Caco-2 (cell line): ENCODE results near the gene KYNU. TPM values are rescaled to one million over a fixed set of nuclear protein-coding genes. Genes with fewer than 3 reads are reported as not detected.

Experiments
- BruUV-seq: library from RNA; stranded (reverse); fragments of 400-500 nt; replicated peaks from 2 replicates; lab custom pipeline; 2021; lab: Mats Ljungman, UMichigan
- CTCF ChIA-PET: fragments of 300-600 bp; sonication (Branson Sonifier 250); formaldehyde crosslinking; loops from one replicate; lab custom pipeline; 2022; ENCODE audit warnings: antibody characterized with exemption; lab: Charles Lee
- POLR2A ChIA-PET: fragments of 300-600 bp; sonication (Branson Sonifier 250); formaldehyde crosslinking; loops from one replicate; lab custom pipeline; 2022; ENCODE audit warnings: antibody characterized with exemption; lab: Charles Lee
- DNase-seq, 2 experiments: peaks; one replicate each; pipeline versions ENCODE4 v3.0.0 to v3.0.0-alpha.2; 2020 to 2022
- H3K27me3 ChIP-seq: replicated peaks from 2 replicates; pipeline ENCODE4 v1.6.0; 2011; ENCODE audit warnings: low read length; ENCODE audit not compliant: control insufficient read depth, insufficient read depth
- H3K36me3 ChIP-seq: 2 replicates; pipeline ENCODE4 v1.5.1; 2011; ENCODE audit warnings: low read length; ENCODE audit not compliant: control insufficient read depth, insufficient read depth
- H3K4me1 ChIP-seq: fragments of 250-450 bp; sonication (Bioruptor Pico); 2 replicates; pipeline ENCODE4 v1.5.1; 2020; ENCODE audit warnings: mild to moderate bottlenecking
- H3K4me3 ChIP-seq: 2 replicates; pipeline ENCODE4 v1.5.1; 2011; ENCODE audit warnings: low read depth, mild to moderate bottlenecking, control low read depth, low read length
- H3K9me3 ChIP-seq: fragments of 250-450 bp; sonication (Bioruptor Pico); 2 replicates; pipeline ENCODE4 v1.5.1; 2020; ENCODE audit warnings: mild to moderate bottlenecking, moderate library complexity
- H3K27ac Mint-ChIP-seq: one replicate; pipeline ENCODE4 v1.8.0; 2022; ENCODE audit warnings: mixed read lengths; ENCODE audit not compliant: unreplicated experiment
- H3K27me3 Mint-ChIP-seq: one replicate; pipeline ENCODE4 v1.8.0; 2022; ENCODE audit warnings: mixed read lengths; ENCODE audit not compliant: insufficient read depth, unreplicated experiment
- H3K36me3 Mint-ChIP-seq: one replicate; pipeline ENCODE4 v1.8.0; 2022; ENCODE audit warnings: mild to moderate bottlenecking, mixed read lengths; ENCODE audit not compliant: insufficient read depth, unreplicated experiment
- H3K4me1 Mint-ChIP-seq: one replicate; pipeline ENCODE4 v1.8.0; 2022; ENCODE audit warnings: low read depth, mixed read lengths; ENCODE audit not compliant: unreplicated experiment
- H3K4me3 Mint-ChIP-seq: one replicate; pipeline ENCODE4 v1.8.0; 2022; ENCODE audit warnings: mild to moderate bottlenecking, moderate library complexity, mixed read lengths; ENCODE audit not compliant: unreplicated experiment
- H3K9me3 Mint-ChIP-seq: one replicate; pipeline ENCODE4 v1.8.0; 2022; ENCODE audit warnings: mixed read lengths; ENCODE audit not compliant: unreplicated experiment
- CTCF ChIP-seq, 2 experiments: fragments of 200-600 bp in 1 of 2; IDR thresholded peaks; 1 replicate in 1 of 2; 2 replicates in 1 of 2; pipeline versions ENCODE4 v1.5.1 to v1.8.0; 2011 to 2022; ENCODE audit warnings: antibody characterized with exemption in 1 of 2, control low read depth in 1 of 2, inconsistent platforms in 1 of 2, low read depth in 1 of 2, low read length in 1 of 2, mild to moderate bottlenecking in 1 of 2, moderate library complexity in 1 of 2; ENCODE audit not compliant: insufficient read depth in 1 of 2, severe bottlenecking in 1 of 2, unreplicated experiment in 1 of 2
- intact Hi-C: fragments of 100-400 bp; cut with micrococcal nuclease; formaldehyde crosslinking; loops from one replicate; pipeline ENCODE4 v1.10.0; 2022; ENCODE audit not compliant: unreplicated experiment
- total RNA-seq: library from RNA; stranded (reverse); gene quantifications from 2 replicates; pipeline ENCODE4 v1.2.3, GENCODE V29; 2022

Gene KYNU
- total RNA-seq, 1 experiment from 2014 or later, result 4.3 TPM

DNA sequence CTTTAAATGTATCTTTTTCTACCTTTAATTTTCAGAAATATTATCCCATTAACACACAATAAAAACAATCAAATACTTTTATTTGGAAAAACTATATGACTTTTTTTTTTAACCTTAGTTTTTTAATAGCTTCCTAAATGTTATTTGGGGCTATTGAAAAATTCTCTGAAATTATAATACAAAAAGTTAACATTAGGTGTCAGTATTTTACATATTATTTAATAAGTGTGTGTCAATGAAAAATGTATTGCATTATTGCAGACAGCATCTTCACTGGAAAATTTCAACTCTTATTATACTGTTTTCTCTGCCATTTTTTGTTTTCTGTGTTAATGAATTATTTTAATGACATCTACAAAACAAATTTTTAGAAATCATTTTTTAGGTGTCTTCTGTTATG is 200.6 kb downstream of the KYNU start:
- H3K27me3 ChIP-seq, result no peaks in the 10 kb centered on the region
- no peaks in the 10 kb centered on the region for H3K4me1 Mint-ChIP-seq
- H3K9me3 ChIP-seq, result peaks cover 11% of the 10 kb centered on the region
- H3K4me3 Mint-ChIP-seq, result no peak overlapping the region
- DNase-seq, result no peak
- intact Hi-C loops, result no loop called here
- no peaks in the 10 kb centered on the region for H3K27me3 Mint-ChIP-seq
- H3K9me3 Mint-ChIP-seq, result peaks cover 14% of the 10 kb centered on the region
- no peaks in the 10 kb centered on the region for H3K36me3 ChIP-seq
- BruUV-seq, result no TSS peak
- no peak for TF ChIP-seq CTCF (IDR thresholded peaks at IDR 0.05; ENCODE audit: insufficient read depth in 1 of 2, low read depth in 1 of 2, low read length in 1 of 2, severe bottlenecking in 1 of 2, unreplicated experiment in 1 of 2)
- H3K27ac Mint-ChIP-seq, result no peak overlapping the region
- H3K4me1 ChIP-seq, result no peaks in the 10 kb centered on the region
- H3K36me3 Mint-ChIP-seq, result no peaks in the 10 kb centered on the region
- ChIA-PET POLR2A (no interaction called here), CTCF (no interaction called here)
- H3K4me3 ChIP-seq, result no peak overlapping the region

GRCh38 chr2:143081616-143082015 is 204.2 kb downstream of the KYNU start:
- no peaks in the 10 kb centered on the region for H3K36me3 Mint-ChIP-seq
- H3K27me3 Mint-ChIP-seq, result no peaks in the 10 kb centered on the region
- CTCF ChIA-PET, result no interaction called here
- Histone ChIP-seq H3K9me3 (0 out of 2 replicates have a peak, but pooled peaks cover 3% of the 10 kb centered on the region), H3K27me3 (no peaks in the 10 kb centered on the region), H3K4me3 (no peak overlapping the region), H3K4me1 (no peaks in the 10 kb centered on the region), H3K36me3 (no peaks in the 10 kb centered on the region)
- no peak overlapping the region for H3K4me3 Mint-ChIP-seq
- no peak for TF ChIP-seq CTCF (IDR thresholded peaks at IDR 0.05; ENCODE audit: insufficient read depth in 1 of 2, low read depth in 1 of 2, low read length in 1 of 2, severe bottlenecking in 1 of 2, unreplicated experiment in 1 of 2)
- intact Hi-C loops, result no loop called here
- peaks cover 14% of the 10 kb centered on the region for H3K9me3 Mint-ChIP-seq
- no peak for DNase-seq
- POLR2A ChIA-PET, result no interaction called here
- H3K27ac Mint-ChIP-seq, result no peak overlapping the region
- H3K4me1 Mint-ChIP-seq, result no peaks in the 10 kb centered on the region
- BruUV-seq, result no TSS peak

DNA sequence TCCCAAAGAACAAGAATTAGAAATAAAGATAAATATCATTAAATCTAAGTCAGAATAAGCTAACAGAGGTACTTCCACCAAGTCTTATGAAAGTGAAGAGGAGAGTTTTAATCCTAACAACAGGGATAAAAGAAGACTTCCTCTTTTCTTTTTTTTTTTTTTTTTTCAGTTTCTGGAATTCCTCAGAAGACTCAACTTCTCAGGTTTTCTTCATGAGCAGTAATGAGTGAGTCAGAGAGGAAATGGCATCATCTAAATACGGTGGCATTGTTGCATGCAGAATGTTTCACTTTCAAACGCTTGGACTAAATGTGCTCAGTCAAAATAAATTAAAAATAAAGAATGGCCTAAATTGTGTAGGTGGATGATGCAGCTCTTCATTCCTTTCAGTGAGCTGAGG is 206.2 kb downstream of the KYNU start:
- ChIA-PET POLR2A (no interaction called here), CTCF (no interaction called here)
- intact Hi-C loops, result no loop called here
- Mint-ChIP-seq H3K9me3 (peaks cover 14% of the 10 kb centered on the region), H3K4me3 (no peak overlapping the region), H3K36me3 (no peaks in the 10 kb centered on the region), H3K4me1 (no peaks in the 10 kb centered on the region), H3K27me3 (no peaks in the 10 kb centered on the region), H3K27ac (no peak overlapping the region)
- DNase-seq, result no peak
- no peaks in the 10 kb centered on the region for H3K4me1 ChIP-seq
- H3K27me3 ChIP-seq, result no peaks in the 10 kb centered on the region
- H3K9me3 ChIP-seq, result 0 out of 2 replicates have a peak, but pooled peaks cover 3% of the 10 kb centered on the region
- TF ChIP-seq CTCF (IDR thresholded peaks at IDR 0.05; ENCODE audit: insufficient read depth in 1 of 2, low read depth in 1 of 2, low read length in 1 of 2, severe bottlenecking in 1 of 2, unreplicated experiment in 1 of 2), result no peak
- H3K36me3 ChIP-seq, result no peaks in the 10 kb centered on the region
- no TSS peak for BruUV-seq
- H3K4me3 ChIP-seq, result no peak overlapping the region
